Esophagus muscularis mucosa (tissue), 3 donors: Measurements from ENCODE around the gene PPHLN1.

Source experiments
- POLR2A ChIP-seq: fragments of 450-650 bp; IDR thresholded peaks from one replicate; pipeline ENCODE4 v1.6.1; 2017; ENCODE audit warnings: antibody characterized with exemption, moderate library complexity, mild to moderate bottlenecking, low read depth
- TF ChIP-seq, protein P1 (sequence below), 3 experiments: fragments of 200-600 bp in 2 of 3; fragments of 450-650 bp in 1 of 3; sonication (generic) in 2 of 3; IDR thresholded peaks; one replicate each; pipeline ENCODE4 v1.5.1; 2017 to 2019; ENCODE audit warnings: antibody characterized with exemption in 3 of 3, mild to moderate bottlenecking in 2 of 3, moderate library complexity in 1 of 3

DNA sequence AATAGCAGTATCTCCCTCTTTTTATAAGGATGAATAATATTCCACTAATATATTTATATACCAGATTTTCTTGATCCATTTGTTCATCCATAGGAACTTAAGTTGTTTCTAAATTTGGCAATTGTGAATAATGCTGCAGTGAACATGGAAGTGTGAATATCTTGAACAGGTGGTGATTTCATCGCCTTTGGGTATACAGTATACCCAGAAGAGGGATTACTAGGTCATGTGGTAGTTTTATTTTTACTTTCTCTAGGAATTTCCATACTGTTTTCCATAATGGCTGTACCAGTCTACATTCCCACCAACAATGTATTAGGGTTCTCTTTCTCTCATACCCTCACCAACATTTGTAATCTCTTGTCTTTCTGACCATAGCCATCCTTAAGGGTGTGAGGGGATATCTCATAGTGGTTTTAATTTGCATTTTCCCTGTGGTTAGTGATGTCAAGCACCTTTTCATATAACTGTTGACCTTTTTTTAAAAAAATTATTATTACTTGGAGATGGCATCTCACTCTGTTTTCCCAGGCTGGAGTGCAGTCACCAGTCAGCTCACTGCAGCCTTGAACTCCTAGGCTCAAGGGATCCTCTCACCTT lies 20.5 kb downstream of the PPHLN1 start:
- TF ChIP-seq, protein P1, sequence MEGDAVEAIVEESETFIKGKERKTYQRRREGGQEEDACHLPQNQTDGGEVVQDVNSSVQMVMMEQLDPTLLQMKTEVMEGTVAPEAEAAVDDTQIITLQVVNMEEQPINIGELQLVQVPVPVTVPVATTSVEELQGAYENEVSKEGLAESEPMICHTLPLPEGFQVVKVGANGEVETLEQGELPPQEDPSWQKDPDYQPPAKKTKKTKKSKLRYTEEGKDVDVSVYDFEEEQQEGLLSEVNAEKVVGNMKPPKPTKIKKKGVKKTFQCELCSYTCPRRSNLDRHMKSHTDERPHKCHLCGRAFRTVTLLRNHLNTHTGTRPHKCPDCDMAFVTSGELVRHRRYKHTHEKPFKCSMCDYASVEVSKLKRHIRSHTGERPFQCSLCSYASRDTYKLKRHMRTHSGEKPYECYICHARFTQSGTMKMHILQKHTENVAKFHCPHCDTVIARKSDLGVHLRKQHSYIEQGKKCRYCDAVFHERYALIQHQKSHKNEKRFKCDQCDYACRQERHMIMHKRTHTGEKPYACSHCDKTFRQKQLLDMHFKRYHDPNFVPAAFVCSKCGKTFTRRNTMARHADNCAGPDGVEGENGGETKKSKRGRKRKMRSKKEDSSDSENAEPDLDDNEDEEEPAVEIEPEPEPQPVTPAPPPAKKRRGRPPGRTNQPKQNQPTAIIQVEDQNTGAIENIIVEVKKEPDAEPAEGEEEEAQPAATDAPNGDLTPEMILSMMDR (IDR thresholded peaks at IDR 0.05): no peak
- no peak for TF ChIP-seq POLR2A
